WTC11 (cell line): ENCODE measurements around the gene TSPAN1. TPM values are rescaled to one million over a fixed set of nuclear protein-coding genes. Genes with fewer than 3 reads are reported as not detected.

Experiments
- ATAC-seq: fragments of 200-7000 bp; cut with Tn5 transposase; 2 replicates; pipeline ENCODE4 v1.10.0; 2021; ENCODE audit warnings: mild to moderate bottlenecking, moderate library complexity
- CTCF ChIA-PET: fragments of 300-600 bp; sonication (Branson Sonifier 250); formaldehyde crosslinking; loops from one replicate; lab custom pipeline; 2021; ENCODE audit warnings: antibody characterized with exemption; lab: Charles Lee
- POLR2A ChIA-PET: fragments of 350-600 bp; sonication (Branson Sonifier 250); formaldehyde crosslinking; loops from one replicate; lab custom pipeline; 2021; ENCODE audit warnings: antibody characterized with exemption; lab: Charles Lee
- DNase-seq: peaks from one replicate; pipeline ENCODE4 v3.0.0; 2021; ENCODE audit warnings: low spot score
- H3K27ac Mint-ChIP-seq: 2 replicates; pipeline ENCODE4 v1.8.0; 2021; ENCODE audit warnings: mixed read lengths
- H3K27me3 Mint-ChIP-seq: 2 replicates; pipeline ENCODE4 v1.8.0; 2021; ENCODE audit warnings: low read depth, mild to moderate bottlenecking, moderate library complexity, mixed read lengths
- H3K36me3 Mint-ChIP-seq: 2 replicates; pipeline ENCODE4 v1.8.0; 2021; ENCODE audit warnings: mixed read lengths
- H3K4me1 Mint-ChIP-seq: 2 replicates; pipeline ENCODE4 v1.8.0; 2022; ENCODE audit warnings: mixed read lengths
- H3K4me3 Mint-ChIP-seq: 2 replicates; pipeline ENCODE4 v1.8.0; 2021; ENCODE audit warnings: mild to moderate bottlenecking, moderate library complexity, mixed read lengths
- H3K9me3 Mint-ChIP-seq: 2 replicates; pipeline ENCODE4 v1.8.0; 2021; ENCODE audit warnings: mixed read lengths
- ATF6 ChIP-seq: sonication (generic); formaldehyde crosslinking; IDR thresholded peaks from 2 replicates; pipeline ENCODE4 v1.8.1; 2023; ENCODE audit warnings: mild to moderate bottlenecking, missing genetic modification reagents
- CREB1 ChIP-seq: sonication (generic); formaldehyde crosslinking; IDR thresholded peaks from 2 replicates; pipeline ENCODE4 v1.8.0; 2023; ENCODE audit warnings: mild to moderate bottlenecking, missing genetic modification reagents
- E2F5 ChIP-seq: sonication (generic); formaldehyde crosslinking; IDR thresholded peaks from 2 replicates; pipeline ENCODE4 v1.8.1; 2022; ENCODE audit warnings: mild to moderate bottlenecking, moderate library complexity, missing genetic modification reagents
- ESRRA ChIP-seq: sonication (generic); formaldehyde crosslinking; IDR thresholded peaks from 2 replicates; pipeline ENCODE4 v1.8.1; 2022; ENCODE audit warnings: mild to moderate bottlenecking, missing genetic modification reagents, borderline replicate concordance
- FOXP4 ChIP-seq: sonication (generic); formaldehyde crosslinking; IDR thresholded peaks from 2 replicates; pipeline ENCODE4 v1.8.0; 2022; ENCODE audit warnings: mild to moderate bottlenecking, missing genetic modification reagents
- MXD4 ChIP-seq: fragments of 250-450 bp; sonication (Bioruptor Pico); IDR thresholded peaks from 2 replicates; pipeline ENCODE4 v1.8.0; 2021; ENCODE audit warnings: mild to moderate bottlenecking, moderate library complexity, borderline replicate concordance
- MYBL2 ChIP-seq: sonication (generic); formaldehyde crosslinking; IDR thresholded peaks from 2 replicates; pipeline ENCODE4 v1.8.1; 2023; ENCODE audit warnings: mild to moderate bottlenecking, moderate library complexity, missing genetic modification reagents
- NFATC4 ChIP-seq: fragments of 250-450 bp; sonication (Bioruptor Pico); IDR thresholded peaks from 2 replicates; pipeline ENCODE4 v1.9.0; 2021; ENCODE audit warnings: mild to moderate bottlenecking
- NFE2L1 ChIP-seq: sonication (generic); formaldehyde crosslinking; IDR thresholded peaks from 2 replicates; pipeline ENCODE4 v1.8.1; 2023; ENCODE audit warnings: missing genetic modification reagents
- NFYB ChIP-seq: sonication (generic); formaldehyde crosslinking; conservative IDR thresholded peaks from 2 replicates; pipeline ENCODE4 v1.8.0; 2022; ENCODE audit warnings: low read depth, missing genetic modification reagents
- NR2C2 ChIP-seq: sonication (generic); formaldehyde crosslinking; IDR thresholded peaks from 2 replicates; pipeline ENCODE4 v1.8.0; 2022; ENCODE audit warnings: mild to moderate bottlenecking, missing genetic modification reagents
- PRRX2 ChIP-seq: fragments of 250-450 bp; sonication (Bioruptor Pico); IDR thresholded peaks from 2 replicates; pipeline ENCODE4 v1.8.0; 2021; ENCODE audit warnings: mild to moderate bottlenecking
- SP1 ChIP-seq: sonication (generic); formaldehyde crosslinking; conservative IDR thresholded peaks from 2 replicates; pipeline ENCODE4 v1.8.1; 2022; ENCODE audit warnings: missing genetic modification reagents
- TEAD4 ChIP-seq: sonication (generic); formaldehyde crosslinking; IDR thresholded peaks from 2 replicates; pipeline ENCODE4 v1.8.0; 2022; ENCODE audit warnings: mild to moderate bottlenecking, missing genetic modification reagents
- USF2 ChIP-seq: sonication (generic); formaldehyde crosslinking; IDR thresholded peaks from 2 replicates; pipeline ENCODE4 v1.8.1; 2023; ENCODE audit warnings: mild to moderate bottlenecking, missing genetic modification reagents, moderate library complexity
- ZNF121 ChIP-seq: sonication (generic); formaldehyde crosslinking; IDR thresholded peaks from 2 replicates; pipeline ENCODE4 v1.8.0; 2023; ENCODE audit warnings: missing genetic modification reagents
- ZNF138 ChIP-seq: sonication (generic); formaldehyde crosslinking; conservative IDR thresholded peaks from 2 replicates; pipeline ENCODE4 v1.8.1; 2022; ENCODE audit warnings: mild to moderate bottlenecking, moderate library complexity, missing genetic modification reagents
- ZNF317 ChIP-seq: sonication (generic); formaldehyde crosslinking; IDR thresholded peaks from 2 replicates; pipeline ENCODE4 v1.8.1; 2023; ENCODE audit warnings: low read depth, mild to moderate bottlenecking, moderate library complexity, missing genetic modification reagents, borderline replicate concordance
- ZNF396 ChIP-seq: fragments of 250-450 bp; sonication (Bioruptor Pico); IDR thresholded peaks from 2 replicates; pipeline ENCODE4 v1.8.0; 2021; ENCODE audit warnings: mild to moderate bottlenecking, moderate library complexity, borderline replicate concordance
- ZNF416 ChIP-seq: fragments of 250-450 bp; sonication (Bioruptor Pico); IDR thresholded peaks from 2 replicates; pipeline ENCODE4 v1.9.0; 2021; ENCODE audit warnings: mild to moderate bottlenecking, inconsistent platforms
- ZNF423 ChIP-seq: fragments of 250-450 bp; sonication (Bioruptor Pico); IDR thresholded peaks from 2 replicates; pipeline ENCODE4 v2.1.2; 2022; ENCODE audit warnings: mild to moderate bottlenecking, moderate library complexity
- total RNA-seq: library from RNA; stranded (reverse); gene quantifications from 3 replicates; pipeline ENCODE4 v1.2.3, GENCODE V29; 2021
- TF ChIP-seq, protein P1 (sequence below): sonication (generic); formaldehyde crosslinking; IDR thresholded peaks from 2 replicates; pipeline ENCODE4 v1.8.1; 2023; ENCODE audit warnings: mild to moderate bottlenecking, missing genetic modification reagents, moderate library complexity

The TSPAN1 gene
- total RNA-seq, 1 experiment from 2014 or later = 0.50 TPM

DNA sequence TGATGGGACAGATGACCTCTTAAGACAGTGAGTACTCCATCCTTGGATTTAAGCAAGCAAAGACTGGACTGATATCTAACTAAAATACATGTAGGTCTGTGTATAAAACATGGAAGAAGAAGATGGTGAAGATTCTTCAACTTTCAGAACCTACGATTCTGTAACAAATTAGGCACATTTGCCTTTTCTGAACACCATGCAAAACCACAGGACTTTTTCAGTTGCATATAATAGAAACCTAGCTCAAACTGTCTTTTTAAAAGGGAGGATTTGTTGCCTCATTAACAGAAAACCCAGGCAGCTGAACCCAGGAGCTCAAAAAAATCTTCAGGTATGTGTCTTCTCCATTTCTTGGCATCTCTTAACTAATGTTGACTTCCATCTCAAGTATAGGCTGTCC lies 14.7 kb upstream of the TSPAN1 start (continued):
- TF ChIP-seq, protein P1, sequence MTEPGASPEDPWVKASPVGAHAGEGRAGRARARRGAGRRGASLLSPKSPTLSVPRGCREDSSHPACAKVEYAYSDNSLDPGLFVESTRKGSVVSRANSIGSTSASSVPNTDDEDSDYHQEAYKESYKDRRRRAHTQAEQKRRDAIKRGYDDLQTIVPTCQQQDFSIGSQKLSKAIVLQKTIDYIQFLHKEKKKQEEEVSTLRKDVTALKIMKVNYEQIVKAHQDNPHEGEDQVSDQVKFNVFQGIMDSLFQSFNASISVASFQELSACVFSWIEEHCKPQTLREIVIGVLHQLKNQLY (CRISPR knock-in tag) = no peak
- TF ChIP-seq NFE2L1 (CRISPR knock-in tag) = no peak

GRCh38 chr1:46166521-46167462 lies 8.1 kb upstream of the TSPAN1 start:
- CTCF ChIA-PET = interaction anchor here (0.6 to 3.1 kb wide), 8 partner anchors 9 to 620 kb away, joined by 3 to 11 read pairs (median 4); no protein-coding TSS in a partner anchor
- no peaks in the 10 kb centered on the region for H3K36me3 Mint-ChIP-seq
- POLR2A ChIA-PET = interaction anchor here (1.7 kb wide), 1 partner anchor 35 kb away, joined by 7 read pairs; the partner anchor contains the start of gene PIK3R3
- H3K4me1 Mint-ChIP-seq = peaks cover 24% of the 10 kb centered on the region
- TF ChIP-seq NR2C2 (no peak), ZNF423 (CRISPR knock-in tag) (no peak), ESRRA (CRISPR knock-in tag) (no peak), CREB1 (CRISPR knock-in tag) (peak; percentile 34; the same call in 1 of the 2 replicates), ZNF416 (CRISPR knock-in tag) (no peak), MYBL2 (0 out of 2 replicates have a peak, but pooled peaks have one; percentile 32), NFYB (CRISPR knock-in tag) (no peak), MXD4 (CRISPR knock-in tag) (no peak), ATF6 (CRISPR knock-in tag) (no peak), SP1 (CRISPR knock-in tag) (0 out of 2 replicates have a peak, but pooled peaks have one; percentile 31)
- TF ChIP-seq, protein P1 (CRISPR knock-in tag) = no peak
- no peaks in the 10 kb centered on the region for H3K9me3 Mint-ChIP-seq
- ATAC-seq (peak; percentile 50), DNase-seq (peak; percentile 52)
- H3K27ac Mint-ChIP-seq = no peak overlapping the region
- peak overlapping the region; percentile 57 for H3K4me3 Mint-ChIP-seq
- H3K27me3 Mint-ChIP-seq = peaks cover 49% of the 10 kb centered on the region

GRCh38 chr1:46168477-46168876 lies 6.4 kb upstream of the TSPAN1 start:
- Mint-ChIP-seq H3K36me3 (no peaks in the 10 kb centered on the region), H3K9me3 (no peaks in the 10 kb centered on the region), H3K27me3 (peaks cover 49% of the 10 kb centered on the region), H3K4me1 (peaks cover 28% of the 10 kb centered on the region), H3K4me3 (no peak overlapping the region), H3K27ac (no peak overlapping the region)
- ATAC-seq (no peak), DNase-seq (no peak)
- ChIA-PET POLR2A (no interaction called here), CTCF (interaction anchor here (3.1 kb wide), 1 partner anchor 55 kb away, joined by 11 read pairs; no protein-coding TSS in a partner anchor)
- TF ChIP-seq ZNF121 (CRISPR knock-in tag) = no peak
- TF ChIP-seq NFATC4 (CRISPR knock-in tag) = no peak
- no peak for TF ChIP-seq SP1 (CRISPR knock-in tag)
- no peak for TF ChIP-seq ZNF138 (CRISPR knock-in tag)
- TF ChIP-seq E2F5 (CRISPR knock-in tag) = no peak
- TF ChIP-seq PRRX2 (CRISPR knock-in tag) = no peak
- no peak for TF ChIP-seq USF2 (CRISPR knock-in tag)
- TF ChIP-seq ZNF396 (CRISPR knock-in tag) = no peak
- TF ChIP-seq FOXP4 (CRISPR knock-in tag) = no peak
- no peak for TF ChIP-seq TEAD4 (CRISPR knock-in tag)
- TF ChIP-seq ZNF317 (CRISPR knock-in tag) = no peak
- no peak for TF ChIP-seq ATF6 (CRISPR knock-in tag)
